Measurements from ENCODE around the gene MYO1D.
"Not testable (repeated sequence)": the region's sequence is repeated elsewhere in the genome, so short reads cannot be mapped to it uniquely, and the experiment has no call there.

MYO1D gene

GRCh38 chr17:32855620-32856019 lies 21.3 kb downstream of the MYO1D start:
- no peak for DNase-seq (ENCODE audit: low read depth, low spot score)

GRCh38 chr17:32854832-32855389 lies 22.0 kb downstream of the MYO1D start:
- no peak for DNase-seq (ENCODE audit: low read depth, low spot score)

- no peak for DNase-seq (ENCODE audit: low read depth, low spot score)
Observed at GRCh38 chr17:32854207-32854606, 22.7 kb downstream of the MYO1D start.

GRCh38 chr17:32852811-32853210 lies 24.1 kb downstream of the MYO1D start:
- no peak for DNase-seq (ENCODE audit: low read depth, low spot score)

GRCh38 chr17:32849879-32850278 lies 27.0 kb downstream of the MYO1D start:
- no peak for DNase-seq (ENCODE audit: low read depth, low spot score)

GRCh38 chr17:32847977-32848376 lies 28.9 kb downstream of the MYO1D start:
- no peak for DNase-seq (ENCODE audit: low read depth, low spot score)

GRCh38 chr17:32846143-32846542 lies 30.8 kb downstream of the MYO1D start:
- no peak for DNase-seq (ENCODE audit: low read depth, low spot score)

- no peak for DNase-seq (ENCODE audit: low read depth, low spot score)
Observed at GRCh38 chr17:32840241-32840640, 36.7 kb downstream of the MYO1D start.

- DNase-seq (ENCODE audit: low read depth, low spot score) = no peak
Observed at GRCh38 chr17:32836527-32836926, 40.4 kb downstream of the MYO1D start.

- no peak for DNase-seq (ENCODE audit: low read depth, low spot score)
Observed at GRCh38 chr17:32835291-32835761, 41.6 kb downstream of the MYO1D start.

- DNase-seq (ENCODE audit: low read depth, low spot score) = no peak
Observed at GRCh38 chr17:32834104-32834503, 42.8 kb downstream of the MYO1D start.

GRCh38 chr17:32833526-32833925 lies 43.4 kb downstream of the MYO1D start:
- no peak for DNase-seq (ENCODE audit: low read depth, low spot score)

GRCh38 chr17:32833076-32833475 lies 43.8 kb downstream of the MYO1D start:
- no peak for DNase-seq (ENCODE audit: low read depth, low spot score)

- no peak for DNase-seq (ENCODE audit: low read depth, low spot score)
Observed at GRCh38 chr17:32831627-32832243, 45.2 kb downstream of the MYO1D start.

GRCh38 chr17:32831223-32831622 lies 45.7 kb downstream of the MYO1D start:
- no peak for DNase-seq (ENCODE audit: low read depth, low spot score)

GRCh38 chr17:32828822-32829221 lies 48.1 kb downstream of the MYO1D start:
- no peak for DNase-seq (ENCODE audit: low read depth, low spot score)

GRCh38 chr17:32827227-32827626 lies 49.7 kb downstream of the MYO1D start:
- no peak for DNase-seq (ENCODE audit: low read depth, low spot score)

GRCh38 chr17:32826076-32826475 lies 50.8 kb downstream of the MYO1D start:
- DNase-seq (ENCODE audit: low read depth, low spot score) = no peak

- no peak for DNase-seq (ENCODE audit: low read depth, low spot score)
Observed at GRCh38 chr17:32824334-32824733, 52.6 kb downstream of the MYO1D start.

GRCh38 chr17:32822996-32823395 lies 53.9 kb downstream of the MYO1D start:
- DNase-seq (ENCODE audit: low read depth, low spot score) = no peak

- not testable (repeated sequence) for DNase-seq (ENCODE audit: low read depth, low spot score)
Observed at GRCh38 chr17:32821987-32822934, 54.7 kb downstream of the MYO1D start.

GRCh38 chr17:32820440-32820839 lies 56.5 kb downstream of the MYO1D start:
- no peak for DNase-seq (ENCODE audit: low read depth, low spot score)

GRCh38 chr17:32819787-32820186 lies 57.1 kb downstream of the MYO1D start:
- no peak for DNase-seq (ENCODE audit: low read depth, low spot score)
